ENCODE data around the gene RFC1.

GRCh38 chr4:39324446-39324845, 41.7 kb downstream of the RFC1 start:
- no peak for TF ChIP-seq SPI1 (IDR thresholded peaks at IDR 0.05; ENCODE audit: borderline replicate concordance, low read depth)
- TF ChIP-seq POLR2AphosphoS5 (IDR thresholded peaks at IDR 0.05; ENCODE audit: low read depth) = no peak

Measured in HL-60 (cell line).